Measurements from ENCODE around the gene ISY1.
A peak's percentile ranks its signal among the peaks of the same experiment; 100 is the strongest.
"Not testable (repeated sequence)": the region's sequence is repeated elsewhere in the genome, so short reads cannot be mapped to it uniquely, and the experiment has no call there.

The ISY1 gene

DNA sequence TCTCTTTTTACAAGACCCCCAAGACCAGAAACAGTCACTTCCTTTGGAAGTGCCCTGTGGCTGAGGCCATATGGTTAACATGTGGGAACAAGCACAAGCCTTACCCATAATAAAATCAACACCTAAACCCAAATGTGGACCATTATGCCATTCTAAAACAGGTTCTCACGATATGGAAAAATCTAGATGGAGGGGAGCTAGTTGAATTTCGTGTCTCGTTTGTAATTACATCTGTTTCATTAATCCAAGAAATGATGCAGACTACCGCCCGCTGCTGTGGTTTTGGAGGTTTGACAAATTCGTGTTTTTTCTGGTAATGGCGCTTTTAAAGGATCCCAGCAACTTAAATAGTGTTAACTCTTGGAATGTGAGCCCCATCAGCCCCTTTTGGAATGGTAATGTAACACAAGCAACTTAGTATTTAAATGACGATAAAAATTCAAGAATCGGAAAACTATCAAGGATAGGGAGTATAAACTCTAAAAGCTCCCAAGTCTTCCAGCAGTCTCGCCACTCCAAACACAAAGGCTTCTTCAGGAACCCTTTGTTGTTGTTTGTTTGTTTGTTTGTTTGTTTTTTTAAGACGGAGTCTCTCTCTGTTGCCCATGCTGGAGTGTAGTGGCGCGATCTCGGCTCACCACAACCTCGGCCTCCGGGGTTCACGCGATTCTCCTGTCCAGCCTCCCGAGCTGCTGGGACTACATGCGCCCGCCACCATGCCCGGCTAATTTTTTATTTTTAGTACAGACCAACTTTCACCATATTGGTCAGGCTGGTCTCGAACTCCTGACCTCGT is 21.7 kb upstream of the ISY1 start:
- Mint-ChIP-seq H3K4me3 (peak overlapping the region; percentile 96), H3K27ac (peak overlapping the region; percentile 99), H3K4me1 (ENCODE audit: low read depth) (peaks cover 61% of the 10 kb centered on the region), H3K36me3 (ENCODE audit: low read depth) (peaks cover 55% of the 10 kb centered on the region), H3K9me3 (no peaks in the 10 kb centered on the region), H3K27me3 (no peaks in the 10 kb centered on the region)

DNA sequence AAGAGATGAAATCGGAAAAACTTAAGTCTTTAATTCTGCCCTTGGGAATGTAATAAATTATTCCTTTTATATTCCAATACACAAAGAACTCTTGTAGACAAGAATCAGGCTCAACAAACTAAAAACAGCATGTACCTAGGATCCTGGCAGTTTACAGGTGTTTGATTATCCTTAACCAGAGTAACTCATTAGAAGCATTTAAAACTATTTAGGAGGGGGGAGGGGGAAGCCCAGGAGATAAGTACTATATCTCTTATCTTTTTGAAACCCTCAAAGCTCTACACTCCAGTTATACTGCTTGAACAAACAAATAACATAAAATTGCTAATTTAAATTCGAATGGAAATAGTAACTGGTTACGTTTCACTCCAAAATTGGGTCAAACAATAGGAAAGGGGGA is 21.0 kb upstream of the ISY1 start:
- Mint-ChIP-seq H3K27ac (peak overlapping the region; percentile 99), H3K4me3 (peak overlapping the region; percentile 96), H3K9me3 (no peaks in the 10 kb centered on the region), H3K36me3 (ENCODE audit: low read depth) (peaks cover 63% of the 10 kb centered on the region), H3K4me1 (ENCODE audit: low read depth) (peaks cover 69% of the 10 kb centered on the region), H3K27me3 (no peaks in the 10 kb centered on the region)

DNA sequence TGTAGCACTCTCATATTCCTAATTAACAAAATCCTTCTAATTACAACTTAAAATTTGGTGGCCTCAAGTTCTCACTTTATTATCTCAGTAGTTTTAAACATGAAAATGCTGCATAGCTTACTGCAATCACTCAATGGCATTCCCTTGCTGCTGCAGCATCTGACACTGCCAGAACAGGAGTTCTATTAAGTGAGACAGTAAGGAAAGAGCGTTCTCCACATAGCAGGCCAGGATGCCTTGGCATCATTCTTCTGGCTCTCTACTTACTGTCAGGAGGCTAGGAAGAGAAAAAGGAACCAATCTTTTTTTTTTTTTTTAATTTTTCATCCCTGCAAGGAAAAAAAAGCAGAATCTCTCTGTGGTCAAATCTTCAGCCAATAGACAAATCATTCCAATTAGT is 19.6 kb upstream of the ISY1 start:
- peaks cover 76% of the 10 kb centered on the region for H3K36me3 Mint-ChIP-seq (ENCODE audit: low read depth)
- H3K27me3 Mint-ChIP-seq: no peaks in the 10 kb centered on the region
- H3K27ac Mint-ChIP-seq: peak overlapping the region; percentile 99
- H3K9me3 Mint-ChIP-seq: no peaks in the 10 kb centered on the region
- peak overlapping the region; percentile 96 for H3K4me3 Mint-ChIP-seq
- peaks cover 72% of the 10 kb centered on the region for H3K4me1 Mint-ChIP-seq (ENCODE audit: low read depth)

DNA sequence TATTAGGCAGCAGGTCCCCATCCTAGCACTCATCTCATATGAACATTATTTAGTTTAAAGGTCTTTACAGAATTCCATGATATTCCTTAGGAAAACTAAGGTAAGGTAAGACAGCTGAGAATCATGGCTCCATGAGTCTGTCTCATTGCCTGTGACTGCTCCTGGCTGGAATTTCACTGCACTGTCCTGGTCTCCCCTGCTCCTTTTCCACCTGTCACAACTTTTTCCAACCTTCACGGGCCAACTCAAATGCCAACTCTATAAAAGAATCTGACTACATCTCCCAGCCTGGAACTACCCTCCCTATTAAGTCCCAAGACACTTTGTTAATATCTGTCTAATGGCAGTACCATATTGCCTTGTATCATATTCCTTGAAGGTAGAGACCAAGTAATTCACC is 15.2 kb upstream of the ISY1 start:
- no peaks in the 10 kb centered on the region for H3K27me3 Mint-ChIP-seq
- peaks cover 86% of the 10 kb centered on the region for H3K4me1 Mint-ChIP-seq (ENCODE audit: low read depth)
- H3K36me3 Mint-ChIP-seq (ENCODE audit: low read depth): peaks cover 80% of the 10 kb centered on the region
- H3K9me3 Mint-ChIP-seq: no peaks in the 10 kb centered on the region
- H3K27ac Mint-ChIP-seq: peak overlapping the region; percentile 60
- H3K4me3 Mint-ChIP-seq: peak overlapping the region; percentile 79

DNA sequence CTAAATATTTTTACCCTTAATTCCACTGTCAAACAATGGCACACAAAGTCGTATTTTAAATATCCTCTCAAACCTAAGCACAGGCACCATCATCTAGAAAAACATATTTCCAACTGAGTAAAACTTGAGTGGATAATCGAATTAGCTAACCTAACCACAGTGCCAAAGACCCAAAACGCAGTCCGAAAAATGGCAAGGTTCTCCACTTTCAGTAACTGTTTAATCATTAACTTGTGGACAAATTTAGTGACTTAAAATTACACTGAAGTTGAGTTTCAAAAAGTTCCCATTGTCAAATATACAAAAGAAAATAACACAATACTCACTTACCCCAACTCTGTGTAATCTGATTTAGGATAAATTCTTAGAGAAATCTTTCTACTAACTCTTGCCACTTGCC is 12.9 kb upstream of the ISY1 start:
- peak overlapping the region; percentile 61 for H3K27ac Mint-ChIP-seq
- H3K27me3 Mint-ChIP-seq: no peaks in the 10 kb centered on the region
- peaks cover 66% of the 10 kb centered on the region for H3K4me1 Mint-ChIP-seq (ENCODE audit: low read depth)
- H3K4me3 Mint-ChIP-seq: peak overlapping the region; percentile 52
- peaks cover 82% of the 10 kb centered on the region for H3K36me3 Mint-ChIP-seq (ENCODE audit: low read depth)
- no peaks in the 10 kb centered on the region for H3K9me3 Mint-ChIP-seq

DNA sequence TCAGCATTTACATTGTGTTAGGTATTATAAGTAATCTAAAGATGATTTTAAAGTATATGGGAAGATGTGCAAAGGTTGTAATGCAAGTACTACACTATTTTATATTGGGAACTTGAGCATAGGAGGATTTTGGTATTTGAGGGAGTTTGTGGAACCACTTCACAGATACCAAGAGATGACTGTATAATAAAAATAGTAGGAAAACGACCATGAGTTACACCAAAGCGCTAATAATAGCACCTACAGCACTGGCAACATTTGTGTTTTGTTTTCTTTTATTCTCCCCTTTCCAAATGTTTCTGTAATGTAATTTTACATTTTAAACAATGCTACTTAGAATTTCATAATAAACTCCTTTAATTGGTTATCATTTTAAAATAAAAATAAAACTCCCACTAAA is 12.3 kb upstream of the ISY1 start:
- Mint-ChIP-seq H3K27ac (no peak overlapping the region), H3K27me3 (no peaks in the 10 kb centered on the region), H3K4me1 (ENCODE audit: low read depth) (peaks cover 61% of the 10 kb centered on the region), H3K9me3 (no peaks in the 10 kb centered on the region), H3K4me3 (no peak overlapping the region), H3K36me3 (ENCODE audit: low read depth) (peaks cover 78% of the 10 kb centered on the region)

DNA sequence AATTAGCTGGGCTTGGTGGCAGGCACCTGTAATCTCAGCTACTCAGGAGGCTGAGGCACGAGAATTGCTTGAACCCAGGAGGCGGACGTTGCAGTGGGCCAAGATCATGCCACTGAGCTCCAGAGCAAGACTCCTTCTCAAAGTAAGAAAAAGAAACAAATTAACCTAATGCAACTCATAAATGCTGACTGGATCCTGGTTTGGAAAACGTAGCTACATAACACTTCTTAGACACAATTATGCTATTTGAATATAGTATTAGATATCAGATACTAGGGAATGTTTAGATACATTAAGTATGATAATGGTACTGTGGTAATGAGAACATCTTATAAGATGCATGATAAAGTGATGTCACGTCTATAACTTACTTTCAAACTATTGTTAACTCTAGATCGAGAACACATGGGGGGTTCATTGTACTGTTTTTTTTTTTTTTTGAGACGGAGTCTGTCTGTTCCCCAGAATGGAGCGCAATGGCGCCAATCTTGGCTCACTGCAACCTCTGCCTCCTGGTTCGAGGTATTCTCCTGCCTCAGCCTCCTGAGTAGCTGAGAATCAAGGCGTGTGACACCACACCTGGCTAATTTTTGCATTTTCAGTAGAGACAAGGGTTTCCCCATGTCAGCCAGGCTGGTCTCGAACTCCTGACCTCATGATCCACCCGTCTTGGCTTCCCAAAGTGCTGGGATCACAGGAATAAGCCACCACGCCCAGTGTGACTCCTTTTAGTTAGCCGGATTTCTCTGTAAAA is 5.9 kb upstream of the ISY1 start:
- H3K4me1 Mint-ChIP-seq (ENCODE audit: low read depth): peaks cover 21% of the 10 kb centered on the region
- no peak overlapping the region for H3K4me3 Mint-ChIP-seq
- peak overlapping the region; percentile 2 for H3K27ac Mint-ChIP-seq
- H3K27me3 Mint-ChIP-seq: no peaks in the 10 kb centered on the region
- no peaks in the 10 kb centered on the region for H3K9me3 Mint-ChIP-seq
- peaks cover 54% of the 10 kb centered on the region for H3K36me3 Mint-ChIP-seq (ENCODE audit: low read depth)

DNA sequence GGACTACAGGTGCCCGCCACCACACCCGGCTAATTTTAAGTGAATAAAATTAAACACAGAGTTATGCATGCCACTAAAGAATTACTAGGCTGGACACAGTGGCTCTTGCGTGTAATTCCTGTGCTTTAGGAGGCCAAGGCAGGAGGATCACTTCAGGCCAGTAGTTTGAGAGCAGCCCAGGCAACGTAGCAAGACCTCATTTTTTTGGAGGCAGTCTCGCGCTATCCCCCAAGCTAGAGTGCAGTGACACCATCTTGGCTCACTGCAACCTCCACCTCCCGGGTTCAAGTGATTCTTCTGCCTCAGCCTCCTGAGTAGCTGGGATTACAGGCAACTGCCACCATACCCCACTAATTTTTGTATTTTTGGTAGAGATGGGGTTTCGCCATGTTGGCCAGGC is 4.7 kb upstream of the ISY1 start:
- Mint-ChIP-seq H3K4me1 (ENCODE audit: low read depth) (peaks cover 15% of the 10 kb centered on the region), H3K36me3 (ENCODE audit: low read depth) (peaks cover 43% of the 10 kb centered on the region)
- not testable (repeated sequence) for H3K9me3 Mint-ChIP-seq, H3K27me3 Mint-ChIP-seq, H3K27ac Mint-ChIP-seq, H3K4me3 Mint-ChIP-seq

DNA sequence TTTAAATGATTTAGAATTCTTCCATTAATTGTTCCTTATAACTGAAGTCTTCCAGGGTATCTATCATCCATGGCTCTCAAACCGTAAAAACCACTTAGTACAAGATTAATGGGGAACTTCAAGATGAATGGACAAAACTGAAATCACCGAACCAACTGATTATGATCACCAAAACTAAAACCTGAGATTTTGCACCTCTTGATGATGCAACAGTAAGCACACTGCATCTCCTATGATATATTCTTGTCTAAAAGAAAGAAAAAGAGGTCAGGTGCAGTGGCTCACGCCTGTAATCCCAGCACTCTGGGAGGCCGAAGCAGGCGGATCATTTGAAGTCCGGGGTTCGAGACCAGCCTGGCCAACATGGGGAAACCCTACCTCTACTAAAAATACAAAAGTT is 3.6 kb upstream of the ISY1 start:
- Mint-ChIP-seq H3K4me3 (no peak overlapping the region), H3K4me1 (ENCODE audit: low read depth) (peaks cover 26% of the 10 kb centered on the region), H3K9me3 (no peaks in the 10 kb centered on the region), H3K27me3 (no peaks in the 10 kb centered on the region), H3K27ac (no peak overlapping the region), H3K36me3 (ENCODE audit: low read depth) (peaks cover 32% of the 10 kb centered on the region)

DNA sequence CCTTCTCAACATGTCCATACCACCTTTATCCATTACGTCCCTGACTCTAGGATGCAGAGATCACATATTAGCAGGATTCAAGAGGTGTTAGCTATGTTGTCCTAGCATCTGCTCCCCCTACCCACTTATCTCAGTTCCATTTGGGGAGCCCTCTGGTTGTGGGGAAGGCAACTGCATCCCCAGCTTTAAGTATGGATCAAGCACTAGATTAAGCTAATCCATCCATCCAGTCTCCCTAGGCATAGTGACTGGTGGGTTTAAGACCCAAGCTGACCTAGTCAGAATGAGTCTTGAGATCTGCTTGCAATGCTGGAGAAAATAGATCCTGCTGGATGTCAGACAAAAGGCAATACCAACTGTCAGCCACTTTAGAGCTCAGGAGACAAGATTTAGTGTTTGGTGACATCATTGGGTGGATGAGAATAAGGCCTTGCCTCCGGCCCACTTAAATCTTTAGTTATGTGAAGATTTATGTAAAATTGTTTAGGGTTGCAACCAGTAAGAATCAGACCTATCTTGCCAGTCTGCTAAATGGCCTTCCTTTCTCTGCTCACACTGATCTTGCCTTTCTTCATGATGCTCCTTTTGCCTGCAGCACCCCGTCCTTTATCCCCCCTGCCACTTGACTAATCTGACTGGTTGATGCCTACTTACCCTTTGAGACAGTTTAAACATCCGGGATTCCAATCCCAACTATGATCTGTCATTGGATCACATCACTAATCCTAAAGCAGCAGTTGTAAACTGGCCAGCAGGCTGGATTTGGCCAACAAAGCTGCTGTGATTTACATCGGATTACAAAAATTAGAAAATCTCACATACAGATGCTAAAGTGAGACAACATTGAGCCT is 2.1 kb upstream of the ISY1 start:
- Mint-ChIP-seq H3K36me3 (ENCODE audit: low read depth) (peaks cover 37% of the 10 kb centered on the region), H3K9me3 (no peaks in the 10 kb centered on the region), H3K27ac (peak overlapping the region; percentile 100), H3K4me3 (peak overlapping the region; percentile 94), H3K4me1 (ENCODE audit: low read depth) (peaks cover 34% of the 10 kb centered on the region), H3K27me3 (no peaks in the 10 kb centered on the region)

DNA sequence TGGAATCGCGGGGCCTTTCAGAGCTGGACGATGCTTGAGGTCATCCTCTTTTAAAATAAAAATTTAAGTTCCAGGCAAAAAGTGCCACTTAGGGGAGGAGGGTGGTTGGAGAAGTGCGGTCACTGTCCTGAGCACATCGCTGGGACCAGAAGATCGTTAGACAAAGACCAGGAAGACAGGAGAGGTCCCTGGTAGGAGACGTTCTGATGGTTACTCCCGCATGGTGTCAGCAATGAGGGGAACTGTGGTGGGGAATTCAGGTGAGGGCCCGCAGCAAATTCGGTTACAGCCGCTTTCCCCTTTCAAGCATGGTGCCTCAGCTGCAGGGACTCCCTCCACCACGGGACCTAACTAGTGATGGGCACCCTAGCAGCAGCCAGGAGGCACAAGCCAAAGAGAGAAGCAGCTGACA is 1.0 kb upstream of the ISY1 start:
- H3K27me3 Mint-ChIP-seq: no peaks in the 10 kb centered on the region
- peak overlapping the region; percentile 100 for H3K27ac Mint-ChIP-seq
- H3K36me3 Mint-ChIP-seq (ENCODE audit: low read depth): peaks cover 26% of the 10 kb centered on the region
- peaks cover 34% of the 10 kb centered on the region for H3K4me1 Mint-ChIP-seq (ENCODE audit: low read depth)
- H3K9me3 Mint-ChIP-seq: no peaks in the 10 kb centered on the region
- peak overlapping the region; percentile 94 for H3K4me3 Mint-ChIP-seq

DNA sequence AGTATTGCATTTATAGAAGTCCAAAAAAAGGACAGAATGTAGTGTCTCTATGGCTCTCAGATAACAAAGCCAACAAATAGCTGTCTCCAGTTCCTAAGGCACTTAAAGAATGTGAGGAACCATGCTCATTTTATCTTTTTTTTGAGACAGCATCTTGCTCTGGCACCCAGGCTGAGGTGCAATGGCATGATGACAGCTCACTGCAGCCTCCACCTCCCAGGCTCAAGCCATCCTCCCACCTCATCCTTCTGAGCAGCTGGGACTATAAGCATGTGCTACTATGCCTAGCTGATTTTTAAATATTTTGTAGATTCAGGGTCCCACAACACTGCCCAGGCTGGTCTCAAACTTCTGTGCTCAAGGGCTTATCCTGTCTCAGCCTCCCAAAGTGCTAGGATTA is 16.1 kb downstream of the ISY1 start:
- Mint-ChIP-seq H3K27ac (no peak overlapping the region), H3K4me1 (ENCODE audit: low read depth) (no peaks in the 10 kb centered on the region), H3K36me3 (ENCODE audit: low read depth) (peaks cover 46% of the 10 kb centered on the region), H3K9me3 (no peaks in the 10 kb centered on the region), H3K27me3 (no peaks in the 10 kb centered on the region), H3K4me3 (no peak overlapping the region)

DNA sequence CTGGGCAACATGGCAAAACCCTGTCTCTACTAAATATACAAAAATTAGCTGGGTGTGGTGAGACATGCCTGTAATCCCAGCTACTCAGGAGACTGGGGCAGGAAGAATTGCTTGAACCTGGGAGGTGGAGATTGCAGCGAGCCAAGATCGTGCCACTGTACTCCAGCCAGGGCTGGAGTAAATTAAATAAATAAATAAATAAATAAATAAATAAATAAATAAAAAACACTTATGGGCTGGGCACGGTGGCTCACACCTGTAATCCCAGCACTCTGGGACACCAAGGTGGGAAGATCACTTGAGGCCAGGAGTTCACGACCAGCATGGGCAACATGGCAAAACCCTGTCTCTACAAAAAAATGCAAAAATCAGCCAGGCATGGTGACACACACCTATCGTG is 19.9 kb downstream of the ISY1 start:
- not testable (repeated sequence) for H3K27me3 Mint-ChIP-seq; H3K27ac Mint-ChIP-seq; H3K4me1 Mint-ChIP-seq (ENCODE audit: low read depth); H3K9me3 Mint-ChIP-seq; H3K4me3 Mint-ChIP-seq
- peaks cover 36% of the 10 kb centered on the region for H3K36me3 Mint-ChIP-seq (ENCODE audit: low read depth)

DNA sequence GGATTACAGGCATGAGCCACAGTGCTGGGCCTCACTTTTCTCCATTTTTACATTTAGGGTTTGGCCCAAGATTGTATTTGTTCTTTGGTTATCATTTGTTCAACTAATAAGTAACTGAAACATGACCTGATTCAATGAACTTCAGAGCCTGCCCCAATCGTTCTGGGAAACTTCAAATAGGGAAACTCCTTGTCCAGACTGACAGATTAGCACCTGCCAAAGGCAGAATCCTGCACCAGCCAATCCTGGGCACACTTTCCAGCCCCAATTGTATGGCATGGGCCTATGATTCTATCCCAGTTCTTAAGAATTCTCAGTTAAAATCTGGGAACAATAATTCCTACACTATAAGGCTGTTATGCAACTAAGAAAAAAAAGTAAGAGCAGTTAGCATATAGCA is 21.0 kb downstream of the ISY1 start:
- Mint-ChIP-seq H3K36me3 (ENCODE audit: low read depth) (peaks cover 27% of the 10 kb centered on the region), H3K9me3 (no peaks in the 10 kb centered on the region), H3K27ac (no peak overlapping the region), H3K4me3 (no peak overlapping the region), H3K27me3 (no peaks in the 10 kb centered on the region), H3K4me1 (ENCODE audit: low read depth) (no peaks in the 10 kb centered on the region)

DNA sequence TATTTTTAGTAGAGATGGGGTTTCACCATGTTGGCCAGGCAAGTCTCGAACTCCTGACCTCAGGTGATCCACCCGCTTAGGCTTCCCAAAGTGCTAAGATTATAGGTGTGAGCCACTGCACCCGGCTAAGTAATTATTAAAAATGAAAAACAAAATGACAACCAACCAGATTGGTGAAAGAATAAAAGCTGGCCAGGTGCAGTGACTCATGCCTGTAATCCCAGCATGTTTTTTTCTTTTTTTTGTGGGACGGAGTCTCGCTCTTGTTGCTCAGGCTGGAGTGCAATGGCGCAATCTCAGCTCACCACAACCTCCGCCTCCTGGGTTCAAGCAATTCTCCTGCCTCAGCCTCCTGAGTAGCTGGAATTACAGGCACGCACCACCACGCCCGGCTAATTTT is 24.6 kb downstream of the ISY1 start:
- H3K27me3 Mint-ChIP-seq, H3K9me3 Mint-ChIP-seq, H3K4me3 Mint-ChIP-seq, H3K27ac Mint-ChIP-seq: not testable (repeated sequence)
- peaks cover 13% of the 10 kb centered on the region for H3K4me1 Mint-ChIP-seq (ENCODE audit: low read depth)
- H3K36me3 Mint-ChIP-seq (ENCODE audit: low read depth): peaks cover 46% of the 10 kb centered on the region

Data from stimulated activated naive CD8-positive, alpha-beta T cell treated with anti-CD3 and anti-CD28 coated beads, Interleukin-15, Interleukin-2, amounts not matched to agents 100 ng/mL and 50 ng/mL, for 24 hours (primary cell).